Measurements from ENCODE around the gene SPOCK1.

DNA sequence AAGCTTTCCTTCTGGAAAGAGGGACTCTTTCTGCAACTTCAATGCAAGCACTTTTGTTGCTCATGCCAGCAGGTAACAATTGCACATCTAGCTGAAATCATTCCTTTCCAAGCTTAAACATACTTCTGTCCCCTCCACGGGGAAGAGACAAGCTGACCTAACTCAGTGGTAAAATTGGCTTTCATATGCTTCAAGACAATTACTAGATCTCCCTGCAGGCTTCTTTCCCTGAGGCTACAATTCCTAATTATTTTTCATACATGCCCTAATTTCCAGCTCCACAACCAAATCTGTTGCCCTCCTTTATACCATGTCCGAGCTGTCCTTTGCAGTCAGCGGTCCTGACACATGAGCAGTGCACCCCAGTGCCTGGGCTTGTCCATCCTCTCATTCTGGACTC, 324.9 kb downstream of the SPOCK1 start:
- no peak for TF ChIP-seq EZH2 (IDR thresholded peaks at IDR 0.05; ENCODE audit: insufficient read depth, poor library complexity, severe bottlenecking)
- TF ChIP-seq EZH2phosphoT487 (IDR thresholded peaks at IDR 0.05; ENCODE audit: insufficient read depth, low read depth): no peak
